CD4-positive, alpha-beta T cell (primary cell): ENCODE measurements around the gene BAIAP2. TPM values are rescaled to one million over a fixed set of nuclear protein-coding genes. Genes with fewer than 3 reads are reported as not detected.

Experiments used
- ATAC-seq: fragments of 200-7000 bp; cut with Tn5 transposase; one replicate; pipeline ENCODE4 v1.10.0; 2022; ENCODE audit warnings: mild to moderate bottlenecking; ENCODE audit not compliant: poor library complexity
- CTCF ChIA-PET: fragments of 350-600 bp; sonication (Branson Sonifier 250); formaldehyde crosslinking; loops from one replicate; lab custom pipeline; 2021; ENCODE audit warnings: antibody characterized with exemption, inconsistent platforms; lab: Charles Lee
- POLR2A ChIA-PET: fragments of 350-600 bp; sonication (Branson Sonifier 250); formaldehyde crosslinking; loops from one replicate; lab custom pipeline; 2021; ENCODE audit warnings: antibody characterized with exemption, inconsistent platforms; lab: Charles Lee
- DNase-seq, 14 experiments: peaks; one replicate each; pipeline ENCODE4 v3.0.0-alpha.2; 2013 to 2020; ENCODE audit warnings: mixed read lengths in 2 of 14
- H3K27ac ChIP-seq, 2 donors: one replicate each; pipeline versions ENCODE4 v1.5.1 to v1.7.0; 2013; ENCODE audit warnings: low read length in 2 of 2, low read depth in 1 of 2, mild to moderate bottlenecking in 1 of 2
- H3K27me3 ChIP-seq, 2 experiments: 1 replicate in 1 of 2; 2 replicates in 1 of 2; pipeline versions ENCODE4 v1.6.1 to v1.7.0; 2013; ENCODE audit warnings: low read length in 2 of 2, control low read depth in 1 of 2, mild to moderate bottlenecking in 1 of 2, moderate library complexity in 1 of 2; ENCODE audit not compliant: insufficient read depth in 2 of 2, control insufficient read depth in 1 of 2
- H3K36me3 ChIP-seq: one replicate; pipeline ENCODE4 v1.6.1; 2013; ENCODE audit warnings: low read length, control low read depth; ENCODE audit not compliant: insufficient read depth
- H3K4me1 ChIP-seq: one replicate; pipeline ENCODE4 v1.6.1; 2013; ENCODE audit warnings: low read length, control low read depth; ENCODE audit not compliant: insufficient read depth
- H3K4me3 ChIP-seq: one replicate; pipeline ENCODE4 v1.5.1; 2013; ENCODE audit warnings: mild to moderate bottlenecking, low read length, moderate library complexity
- H3K9me3 ChIP-seq, 2 experiments: 1 replicate in 1 of 2; 2 replicates in 1 of 2; pipeline versions ENCODE4 v1.6.1 to v1.7.0; 2013; ENCODE audit warnings: low read length in 2 of 2, mild to moderate bottlenecking in 2 of 2, control low read depth in 1 of 2, moderate library complexity in 1 of 2; ENCODE audit not compliant: control insufficient read depth in 1 of 2, insufficient read depth in 1 of 2
- H3K27ac Mint-ChIP-seq: one replicate; pipeline ENCODE4 v1.8.0; 2020; ENCODE audit warnings: mixed read lengths
- H3K27me3 Mint-ChIP-seq: one replicate; pipeline ENCODE4 v1.8.0; 2021; ENCODE audit warnings: mixed read lengths
- H3K36me3 Mint-ChIP-seq: one replicate; pipeline ENCODE4 v1.8.0; 2021; ENCODE audit warnings: low read depth, mixed read lengths
- H3K4me1 Mint-ChIP-seq: one replicate; pipeline ENCODE4 v1.8.0; 2021; ENCODE audit warnings: low read depth, mixed read lengths
- H3K4me3 Mint-ChIP-seq: one replicate; pipeline ENCODE4 v1.8.0; 2020; ENCODE audit warnings: mild to moderate bottlenecking, mixed read lengths
- H3K9me3 Mint-ChIP-seq: one replicate; pipeline ENCODE4 v1.8.0; 2020; ENCODE audit warnings: mixed read lengths
- CTCF ChIP-seq: fragments of 200-600 bp; IDR thresholded peaks from one replicate; pipeline ENCODE4 v1.8.0; 2022; ENCODE audit warnings: antibody characterized with exemption, mild to moderate bottlenecking
- intact Hi-C, 2 experiments: fragments of 100-400 bp; cut with DNase I in 1 of 2; cut with micrococcal nuclease in 1 of 2; formaldehyde crosslinking; loops; one replicate each; pipeline versions ENCODE4 v1.15.1 to v1.9.0; 2023 to 2025; cut with DNase I, micrococcal nuclease
- total RNA-seq, 174 experiments: library from RNA in 2 of 174; stranded (reverse) in 2 of 174; gene quantifications; one replicate each; pipeline ENCODE4 v1.2.3 and lab custom pipeline; 2021 to 2026

The BAIAP2 gene
- total RNA-seq, 2 experiments from 2014 or later = 4.2 to 4.9 TPM

DNA sequence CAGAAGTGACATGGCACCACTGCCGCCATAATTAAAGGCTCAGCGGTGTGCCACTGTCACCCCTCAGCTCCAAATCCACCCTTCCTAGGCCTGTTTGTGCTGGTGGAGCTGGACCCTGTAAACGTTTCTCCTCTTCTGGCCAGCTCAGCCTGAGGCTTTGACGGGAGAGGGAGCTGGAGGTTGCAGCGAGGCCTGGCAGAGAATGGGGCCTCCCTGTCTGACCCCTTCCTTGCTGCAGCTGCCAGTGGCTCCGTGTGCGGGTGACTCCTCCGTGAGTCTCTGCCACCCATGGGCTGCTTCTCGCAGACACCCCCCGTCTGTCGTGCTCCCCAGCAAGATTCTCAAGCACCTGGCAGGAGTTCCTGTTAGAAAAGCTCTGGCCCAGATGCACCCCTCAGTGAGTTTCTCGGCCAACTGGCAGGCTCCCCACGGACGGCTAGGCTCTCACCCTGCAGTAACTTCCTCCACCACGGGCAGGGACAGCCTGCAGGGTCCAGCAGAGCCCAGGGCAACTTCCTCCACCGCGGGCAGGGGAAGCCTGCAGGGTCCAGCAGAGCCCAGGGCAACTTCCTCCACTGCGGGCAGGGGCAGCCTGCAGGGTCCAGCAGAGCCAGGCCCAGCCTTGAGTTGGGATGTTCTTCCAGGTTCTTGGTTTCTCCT lies 48.0 kb upstream of the BAIAP2 start:
- H3K4me1 ChIP-seq = peaks cover 20% of the 10 kb centered on the region
- H3K36me3 ChIP-seq = no peaks in the 10 kb centered on the region
- Mint-ChIP-seq H3K27ac (no peak overlapping the region), H3K36me3 (no peaks in the 10 kb centered on the region), H3K9me3 (no peaks in the 10 kb centered on the region), H3K27me3 (peaks cover 18% of the 10 kb centered on the region), H3K4me1 (peaks cover 11% of the 10 kb centered on the region), H3K4me3 (no peak overlapping the region)
- ATAC-seq = no peak
- no peaks in the 10 kb centered on the region for H3K9me3 ChIP-seq
- ChIA-PET POLR2A (no interaction called here), CTCF (no interaction called here)
- intact Hi-C loops = no loop called here
- H3K27me3 ChIP-seq = peaks cover 0 to 7% of the 10 kb centered on the region in 2 experiments
- no peak overlapping the region for H3K4me3 ChIP-seq
- H3K27ac ChIP-seq = no peak overlapping the region
- peak in 2 of 14 experiments; percentile 37 to 39 for DNase-seq
- no peak for TF ChIP-seq CTCF

GRCh38 chr17:80987941-80988461 lies 47.0 kb upstream of the BAIAP2 start:
- peaks cover 13% of the 10 kb centered on the region for H3K27me3 Mint-ChIP-seq
- Histone ChIP-seq H3K4me3 (no peak overlapping the region), H3K27ac (no peak overlapping the region), H3K4me1 (peaks cover 28% of the 10 kb centered on the region), H3K27me3 (no peaks in the 10 kb centered on the region), H3K36me3 (no peaks in the 10 kb centered on the region), H3K9me3 (no peaks in the 10 kb centered on the region)
- ATAC-seq (no peak), DNase-seq (peak in 1 of 14 experiments; percentile 16)
- ChIA-PET POLR2A (no interaction called here), CTCF (interaction anchor here (1.5 to 2.2 kb wide), 3 partner anchors 35 to 114 kb away, joined by 3 to 15 read pairs (median 7); partner anchors contain the start of gene BAIAP2)
- intact Hi-C loops = no loop called here
- H3K36me3 Mint-ChIP-seq = peaks cover 5% of the 10 kb centered on the region
- no peak overlapping the region for H3K4me3 Mint-ChIP-seq
- no peak overlapping the region for H3K27ac Mint-ChIP-seq
- no peaks in the 10 kb centered on the region for H3K9me3 Mint-ChIP-seq
- H3K4me1 Mint-ChIP-seq = peaks cover 15% of the 10 kb centered on the region
- TF ChIP-seq CTCF = no peak

DNA sequence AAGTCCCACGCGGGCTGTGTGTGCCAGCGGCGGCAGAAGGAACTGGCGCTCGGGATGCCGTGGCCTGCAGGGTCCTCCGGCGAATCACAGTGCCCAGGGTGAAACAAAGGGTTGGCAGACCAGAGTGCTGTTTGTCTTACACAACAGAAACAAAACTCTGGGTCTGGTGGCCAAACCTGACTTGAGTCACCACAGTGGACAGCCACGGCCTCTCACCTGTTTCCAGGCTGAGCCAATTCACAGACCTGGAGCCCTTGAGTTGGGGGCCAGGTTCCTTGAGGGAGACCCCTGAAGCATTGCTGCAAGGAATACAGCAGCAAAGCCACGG lies 45.4 kb upstream of the BAIAP2 start:
- peaks cover 43% of the 10 kb centered on the region for H3K4me1 ChIP-seq
- DNase-seq = no peak
- H3K27ac ChIP-seq = no peak overlapping the region
- H3K9me3 Mint-ChIP-seq = no peaks in the 10 kb centered on the region
- H3K27me3 ChIP-seq = no peaks in the 10 kb centered on the region
- peaks cover 9% of the 10 kb centered on the region for H3K27me3 Mint-ChIP-seq
- peak overlapping the region; percentile 87 for H3K4me3 Mint-ChIP-seq
- no peaks in the 10 kb centered on the region for H3K9me3 ChIP-seq
- CTCF ChIA-PET = interaction anchor here (0.6 to 2.2 kb wide), 7 partner anchors 9 to 574 kb away, joined by 3 to 15 read pairs (median 4); partner anchors contain the start of genes BAIAP2 and ENDOV
- POLR2A ChIA-PET = interaction anchor here (1.0 kb wide), 1 partner anchor 30 kb away, joined by 3 read pairs; no protein-coding TSS in a partner anchor
- H3K36me3 Mint-ChIP-seq = peaks cover 6% of the 10 kb centered on the region
- H3K4me3 ChIP-seq = peak overlapping the region; percentile 23
- intact Hi-C loops = loop anchor here (1.0 kb wide), 1 partner anchor 112 kb away; no protein-coding TSS in a partner anchor
- peaks cover 4% of the 10 kb centered on the region for H3K36me3 ChIP-seq
- TF ChIP-seq CTCF = no peak
- H3K27ac Mint-ChIP-seq = no peak overlapping the region
- peaks cover 21% of the 10 kb centered on the region for H3K4me1 Mint-ChIP-seq
- no peak for ATAC-seq
